K562 (cell line): ENCODE data around the gene HMCN1. TPM values are rescaled to one million over a fixed set of nuclear protein-coding genes. Genes with fewer than 3 reads are reported as not detected.

Experiments used
- ATAC-seq: fragments of 200-7000 bp; cut with Tn5 transposase; 3 replicates; pipeline ENCODE4 v1.9.1; 2020; ENCODE audit warnings: moderate library complexity
- BruUV-seq: library from RNA; stranded (reverse); fragments of 400-500 nt; replicated peaks from 2 replicates; lab custom pipeline; 2021; lab: Mats Ljungman, UMichigan
- CTCF ChIA-PET: fragments of 300-600 bp; formaldehyde crosslinking; extraction: SDS; loops from one replicate; lab custom pipeline; 2021; ENCODE audit warnings: low intra/inter-chr PET ratio; lab: Yijun Ruan, JAX
- POLR2A ChIA-PET: fragments of 300-600, 350-650 bp; sonication (Branson Sonifier 250); formaldehyde crosslinking; extraction: SDS; loops from one replicate; lab custom pipeline; 2021; ENCODE audit warnings: antibody characterized with exemption, inconsistent platforms; lab: Yijun Ruan, JAX
- DNase-seq, 4 experiments: peaks; one replicate each; pipeline versions ENCODE4 v3.0.0 to v3.0.0-alpha.2; 2011 to 2018; ENCODE audit warnings: low spot score in 3 of 4, mixed read lengths in 3 of 4; ENCODE audit errors: extremely low read depth in 1 of 4
- FAIRE-seq: peaks from 2 replicates; lab custom pipeline; 2011; peaks lifted over from hg19 to GRCh38; lab: Jason Lieb, UNC
- H2AFZ ChIP-seq: 2 replicates; pipeline ENCODE4 v1.6.0; 2011; ENCODE audit warnings: low read depth, low read length, control low read depth, inconsistent platforms
- H3K27ac ChIP-seq: fragments of 200-600 bp; 3 replicates; pipeline ENCODE4 v1.8.0; 2011; ENCODE audit warnings: low read depth, mild to moderate bottlenecking, control low read depth, inconsistent platforms, low read length, moderate library complexity, mixed read lengths; ENCODE audit errors: extremely low read depth
- H3K27me3 ChIP-seq, 2 experiments: fragments of 300-600 bp in 1 of 2; 2 replicates in 1 of 2; 3 replicates in 1 of 2; pipeline versions ENCODE4 v1.6.0 to v1.8.0; 2011; ENCODE audit warnings: inconsistent platforms in 2 of 2, low read length in 2 of 2, mild to moderate bottlenecking in 1 of 2, mixed read lengths in 1 of 2, moderate library complexity in 1 of 2; ENCODE audit not compliant: control insufficient read depth in 2 of 2, insufficient read depth in 2 of 2
- H3K36me3 ChIP-seq: fragments of 300-600 bp; 3 replicates; pipeline ENCODE4 v1.8.0; 2011; ENCODE audit warnings: mild to moderate bottlenecking, low read length, inconsistent platforms; ENCODE audit not compliant: control insufficient read depth, insufficient read depth
- H3K4me1 ChIP-seq, 2 experiments: fragments of 200-600 bp in 1 of 2; replicated peaks in 1 of 2; 2 replicates in 1 of 2; 3 replicates in 1 of 2; pipeline versions ENCODE4 v1.5.1 to v1.8.0; 2011; ENCODE audit warnings: inconsistent platforms in 2 of 2, low read length in 2 of 2, mild to moderate bottlenecking in 1 of 2, mixed read lengths in 1 of 2, moderate library complexity in 1 of 2; ENCODE audit not compliant: control insufficient read depth in 2 of 2, insufficient read depth in 2 of 2
- H3K4me2 ChIP-seq: 2 replicates; pipeline ENCODE4 v1.6.1; 2011; ENCODE audit warnings: low read length, control low read depth, inconsistent platforms, mixed read lengths; ENCODE audit not compliant: insufficient read depth
- H3K4me3 ChIP-seq: fragments of 200-600 bp; sonication (generic), shearing (Covaris generic); 2 replicates; pipeline ENCODE4 v1.5.1; 2016; ENCODE audit warnings: control low read depth, inconsistent platforms
- H3K79me2 ChIP-seq: fragments of 200-600 bp; 3 replicates; pipeline ENCODE4 v1.8.0; 2011; ENCODE audit warnings: low read length, inconsistent platforms; ENCODE audit not compliant: control insufficient read depth, insufficient read depth
- H3K9ac ChIP-seq, 2 experiments: 2 replicates each; pipeline versions ENCODE4 v1.6.0 to v1.6.1; 2011; ENCODE audit warnings: low read depth in 2 of 2, low read length in 2 of 2, control low read depth in 1 of 2, inconsistent platforms in 1 of 2, mild to moderate bottlenecking in 1 of 2, mixed read lengths in 1 of 2; ENCODE audit not compliant: insufficient read depth in 1 of 2
- H3K9me1 ChIP-seq: one replicate; pipeline ENCODE4 v1.6.0; 2011; ENCODE audit warnings: inconsistent platforms, mild to moderate bottlenecking, low read length, moderate library complexity; ENCODE audit not compliant: control insufficient read depth, insufficient read depth
- H3K9me3 ChIP-seq: replicated peaks from 2 replicates; pipeline ENCODE4 v1.5.1; 2011; ENCODE audit warnings: low read depth, low read length, inconsistent platforms; ENCODE audit not compliant: control insufficient read depth, insufficient read depth
- H4K20me1 ChIP-seq: replicated peaks from 2 replicates; pipeline ENCODE4 v1.6.1; 2011; ENCODE audit warnings: low read length, inconsistent platforms, mixed read lengths; ENCODE audit not compliant: control insufficient read depth, insufficient read depth
- ARID3B ChIP-seq: fragments of 250-450 bp; sonication (Bioruptor Pico); IDR thresholded peaks from 2 replicates; pipeline ENCODE4 v1.4.0; 2020; ENCODE audit warnings: borderline replicate concordance
- CREB3L1 ChIP-seq: fragments of 450-650 bp; IDR thresholded peaks from 2 replicates; pipeline ENCODE4 v1.6.1; 2014; ENCODE audit warnings: low read depth, mild to moderate bottlenecking, moderate library complexity, borderline replicate concordance
- MAFK ChIP-seq: IDR thresholded peaks from 2 replicates; pipeline ENCODE4 v1.6.1; 2011; ENCODE audit warnings: low read length, improper control_type of control experiment
- PBX2 ChIP-seq, 2 experiments: IDR thresholded peaks in 1 of 2; conservative IDR thresholded peaks in 1 of 2; 2 replicates each; pipeline ENCODE4 v1.6.1; 2016; ENCODE audit warnings: low read depth in 2 of 2, mild to moderate bottlenecking in 1 of 2, missing compliant biosample characterization in 1 of 2, missing genetic modification characterization in 1 of 2, moderate library complexity in 1 of 2
- SFPQ ChIP-seq: fragments of 200-400 bp; formaldehyde crosslinking; IDR thresholded peaks from 2 replicates; pipeline ENCODE4 v1.6.1; 2017; ENCODE audit warnings: mild to moderate bottlenecking, low read depth, low read length, moderate library complexity
- TOE1 ChIP-seq, 2 experiments: fragments of 450-650 bp in 1 of 2; sonication (generic) in 1 of 2; formaldehyde crosslinking in 1 of 2; IDR thresholded peaks; 2 replicates each; pipeline versions ENCODE4 v1.7.1 to v1.8.0; 2016 to 2022; ENCODE audit warnings: borderline replicate concordance in 2 of 2, mild to moderate bottlenecking in 2 of 2, antibody characterized with exemption in 1 of 2, inconsistent platforms in 1 of 2, low read depth in 1 of 2, missing genetic modification reagents in 1 of 2, moderate library complexity in 1 of 2
- XRCC5 ChIP-seq: fragments of 200-400 bp; formaldehyde crosslinking; IDR thresholded peaks from 2 replicates; pipeline ENCODE4 v1.6.1; 2017; ENCODE audit warnings: low read depth, mild to moderate bottlenecking, low read length
- YBX1 ChIP-seq: fragments of 450-650 bp; IDR thresholded peaks from 2 replicates; pipeline ENCODE4 v1.7.1; 2016; ENCODE audit warnings: mild to moderate bottlenecking
- ZNF232 ChIP-seq: sonication (generic); formaldehyde crosslinking; IDR thresholded peaks from 2 replicates; pipeline ENCODE4 v1.8.0; 2022; ENCODE audit warnings: mild to moderate bottlenecking, missing genetic modification reagents
- ZNF280B ChIP-seq: fragments of 250-450 bp; sonication (Bioruptor Pico); IDR thresholded peaks from 2 replicates; pipeline ENCODE4 v1.5.1; 2021; ENCODE audit warnings: mild to moderate bottlenecking
- in situ Hi-C: fragments of 300-500 bp; cut with MboI; formaldehyde crosslinking; loops from 4 replicates; pipeline ENCODE4 v1.15.0; 2018; ENCODE audit warnings: inconsistent platforms, mixed read lengths
- intact Hi-C: fragments of 100-400 bp; cut with micrococcal nuclease; formaldehyde crosslinking; loops from 2 replicates; pipeline ENCODE4 v1.14.2; 2022
- polyA plus RNA-seq, 8 experiments: library from polyadenylated mRNA; depleted of rRNA in 4 of 8; stranded (reverse) in 5 of 8; unstranded in 3 of 8; fragments of >200 nt; fragmentation: Nextera tagmentation in 2 of 8; fragmentation: Illumina TruSeq in 1 of 8; extraction: Ambion mirVana in 2 of 8; extraction: Trizol in 1 of 8; gene quantifications; 2 replicates each; pipeline versions ENCODE4 v1.2.1 to v1.2.3, GENCODE V29; 2011 to 2014; ENCODE audit warnings: inconsistent platforms in 1 of 8, missing spikeins in 1 of 8
- total RNA-seq, 7 experiments: library from RNA; depleted of rRNA in 6 of 7; stranded (reverse); fragments of >200 nt in 6 of 7; fragmentation: Illumina TruSeq in 2 of 7; extraction: Trizol in 2 of 7; gene quantifications; 2 replicates each; pipeline versions ENCODE4 v1.2.1 to v1.2.3, GENCODE V29; 2011 to 2021; ENCODE audit warnings: low replicate concordance in 1 of 7

The HMCN1 gene
- total and polyA plus RNA-seq, 9 of the 15 experiments (the other 6 are each of a cell fraction or from before 2014, with no cell fraction given), result 0.07 to 0.36 (median 0.21) TPM

GRCh38 chr1:185916861-185917260, 182.7 kb downstream of the HMCN1 start:
- Histone ChIP-seq H3K9me1 (no peaks in the 10 kb centered on the region), H4K20me1 (no peaks in the 10 kb centered on the region), H3K27ac (no peak overlapping the region), H3K9me3 (no peaks in the 10 kb centered on the region), H3K4me2 (no peak overlapping the region), H3K36me3 (no peaks in the 10 kb centered on the region), H3K4me1 (no peaks in the 10 kb centered on the region), H3K79me2 (no peaks in the 10 kb centered on the region), H3K9ac (no peak overlapping the region), H2AFZ (no peak overlapping the region), H3K4me3 (no peak overlapping the region), H3K27me3 (no peaks in the 10 kb centered on the region; a peak in 1 of 5 replicates)
- FAIRE-seq, result no peak
- intact Hi-C loops (no loop called here), in situ Hi-C loops (no loop called here)
- POLR2A ChIA-PET, result interaction anchor here (0.8 kb wide), 1 partner anchor 23 kb away, joined by 3 read pairs; no protein-coding TSS in a partner anchor
- CTCF ChIA-PET, result no interaction called here
- no peak for DNase-seq
- BruUV-seq, result no TSS peak
- ATAC-seq, result no peak
- TF ChIP-seq MAFK (no peak), ZNF280B (CRISPR knock-in tag) (no peak), SFPQ (no peak), PBX2 (CRISPR knock-in tag; IDR thresholded peaks at IDR 0.05; ENCODE audit: low read depth) (no peak), PBX2 (tag; conservative IDR thresholded peaks at IDR 0.05; ENCODE audit: low read depth) (no peak), ZNF232 (CRISPR knock-in tag) (no peak), ARID3B (CRISPR knock-in tag) (no peak), CREB3L1 (no peak), YBX1 (no peak), XRCC5 (no peak), TOE1 (IDR thresholded peaks at IDR 0.05; ENCODE audit: borderline replicate concordance) (no peak), TOE1 (CRISPR knock-in tag; IDR thresholded peaks at IDR 0.05; ENCODE audit: borderline replicate concordance, low read depth) (no peak)
